GM23248 (cell line): ENCODE measurements around the gene FARP2.

Experiments used
- EZH2 ChIP-seq: fragments of 200-600 bp; sonication (generic); IDR thresholded peaks from 2 replicates; pipeline ENCODE4 v1.6.1; 2018; ENCODE audit warnings: antibody characterized with exemption, mild to moderate bottlenecking; ENCODE audit not compliant: insufficient read depth, poor library complexity, severe bottlenecking
- EZH2phosphoT487 ChIP-seq: fragments of 200-600 bp; sonication (generic); IDR thresholded peaks from 2 replicates; pipeline ENCODE4 v1.6.1; 2018; ENCODE audit warnings: antibody characterized with exemption, moderate library complexity, mild to moderate bottlenecking, low read depth; ENCODE audit not compliant: insufficient read depth

- TF ChIP-seq EZH2phosphoT487 (no peak), EZH2 (no peak)
Measured at GRCh38 chr2:241378816-241379215, 22.7 kb downstream of the FARP2 start.
